HG03045 (cell line): ENCODE measurements around the gene ANO4.
"Not testable (repeated sequence)": the region's sequence is repeated elsewhere in the genome, so short reads cannot be mapped to it uniquely, and the experiment has no call there.

ENCODE experiments used
- ATAC-seq: cut with Tn5 transposase; IDR thresholded peaks from one replicate; pipeline ENCODE4 v1.9.1; 2021; ENCODE audit warnings: mild to moderate bottlenecking, moderate library complexity; ENCODE audit not compliant: unreplicated experiment

Gene ANO4

DNA sequence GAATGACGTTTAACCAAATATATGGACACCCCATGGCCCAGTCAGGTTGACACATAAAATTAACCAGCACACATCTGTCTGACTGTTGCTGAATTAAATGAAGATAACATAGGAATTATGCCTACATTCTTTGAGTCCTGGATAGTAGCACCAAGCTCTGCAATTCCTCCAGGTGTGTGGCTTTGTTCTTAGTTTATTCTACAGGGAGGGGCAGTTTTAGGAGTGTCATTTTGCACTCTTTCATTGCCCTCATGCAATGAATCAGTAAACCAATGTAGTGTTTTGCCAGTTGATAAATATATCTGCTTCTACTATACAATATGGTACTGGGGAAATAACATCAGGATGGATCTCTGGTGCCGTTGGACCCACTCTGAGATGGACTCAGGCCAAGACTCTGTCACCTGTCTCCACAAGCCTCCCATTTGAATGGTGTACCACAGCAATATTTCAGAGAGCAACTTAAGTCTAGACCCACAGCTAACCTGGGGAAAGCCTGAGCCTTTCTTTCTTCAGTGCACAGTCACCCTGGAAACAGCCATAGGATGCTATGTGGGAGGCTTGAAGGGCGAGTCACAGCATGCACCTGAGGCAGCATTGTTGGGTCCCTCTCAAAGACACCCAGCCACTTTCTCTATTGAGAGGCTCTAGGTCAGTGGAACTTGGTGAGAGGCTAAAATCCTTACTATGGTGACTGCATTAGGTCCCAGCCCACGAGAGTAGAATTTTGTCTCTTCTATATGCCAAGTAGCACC lies 73.2 kb downstream of the ANO4 start:
- no peak for ATAC-seq

DNA sequence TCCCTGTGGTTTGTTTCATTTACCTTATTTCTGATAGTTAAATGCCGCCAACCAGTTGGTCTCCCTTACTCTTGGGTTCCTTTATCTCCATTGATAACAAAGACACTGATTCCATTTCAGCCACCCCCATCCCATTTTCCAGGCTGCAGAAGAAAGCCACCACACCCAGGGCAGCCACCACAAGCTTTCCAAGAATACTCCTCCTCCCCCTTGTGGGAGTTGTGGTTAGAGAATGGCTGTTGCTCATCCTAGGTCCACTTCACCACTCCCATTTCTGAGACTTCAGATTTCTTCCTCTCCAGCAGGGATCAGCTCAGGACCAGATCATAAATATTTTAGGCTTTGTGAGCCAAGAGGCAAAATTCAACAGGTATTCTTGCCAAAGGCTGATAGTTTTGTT lies 73.9 kb downstream of the ANO4 start:
- no peak for ATAC-seq

DNA sequence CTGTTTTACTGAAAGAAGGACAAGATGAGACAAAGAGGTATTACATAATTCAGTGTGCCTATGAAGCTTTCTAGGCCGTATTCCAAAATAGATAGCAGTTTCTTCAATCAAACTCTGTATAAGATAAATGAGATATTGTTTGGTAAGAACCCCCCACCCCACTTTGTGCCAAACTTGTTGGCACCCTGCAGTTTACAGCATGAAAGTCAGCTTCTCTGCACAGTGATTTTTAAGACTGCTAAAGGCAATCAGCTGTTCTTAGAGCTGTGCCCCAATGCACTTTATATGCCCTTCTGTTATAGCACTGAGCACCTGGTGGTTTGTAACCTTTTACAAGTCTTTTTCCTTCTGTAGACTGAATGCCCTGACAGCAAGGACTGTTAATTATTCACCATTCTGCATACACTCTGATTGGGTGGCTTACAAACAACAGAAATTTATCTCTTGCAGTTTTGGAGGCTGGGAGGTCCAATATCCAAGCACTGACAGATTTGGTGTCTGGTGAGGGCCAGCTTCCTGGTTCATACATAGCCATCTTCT lies 76.7 kb downstream of the ANO4 start:
- no peak for ATAC-seq

DNA sequence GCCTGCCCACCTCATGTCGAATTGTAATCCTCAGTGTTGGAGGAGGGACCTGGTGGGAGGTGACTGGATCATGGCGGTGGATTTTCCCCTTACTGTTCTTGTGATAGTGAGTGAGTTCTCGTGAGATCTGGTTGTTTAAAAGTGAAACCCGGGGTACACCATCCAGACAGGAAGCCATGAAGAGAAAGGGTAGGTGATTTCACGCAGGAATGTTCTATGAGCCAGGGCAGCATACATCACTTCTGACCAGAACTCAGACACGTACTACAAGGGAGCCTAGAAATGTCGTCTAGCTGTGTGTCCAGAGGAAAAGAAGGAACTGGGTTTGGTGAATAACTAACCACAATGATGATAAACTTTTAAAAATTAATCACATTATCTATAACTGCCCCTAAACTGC lies 80.6 kb downstream of the ANO4 start:
- no peak for ATAC-seq

DNA sequence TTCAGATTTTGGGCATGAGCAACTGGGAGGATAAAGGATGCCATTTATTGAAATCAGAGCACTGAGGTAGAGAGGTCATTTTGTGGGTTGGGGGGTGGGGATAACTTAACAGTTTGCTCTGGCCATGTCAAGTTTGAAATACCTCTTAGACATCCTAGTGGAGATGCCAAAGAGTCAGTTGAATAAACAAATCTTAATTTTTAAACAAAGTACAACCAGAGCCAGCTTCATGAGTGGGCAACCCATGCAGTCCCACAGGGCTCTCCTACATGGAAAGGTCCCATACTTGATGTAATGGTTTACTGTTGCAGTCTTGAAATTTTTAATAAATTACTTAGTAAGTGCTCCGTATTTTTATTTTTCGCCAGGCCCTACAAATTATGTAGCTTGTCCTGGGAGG lies 81.2 kb downstream of the ANO4 start:
- no peak for ATAC-seq

DNA sequence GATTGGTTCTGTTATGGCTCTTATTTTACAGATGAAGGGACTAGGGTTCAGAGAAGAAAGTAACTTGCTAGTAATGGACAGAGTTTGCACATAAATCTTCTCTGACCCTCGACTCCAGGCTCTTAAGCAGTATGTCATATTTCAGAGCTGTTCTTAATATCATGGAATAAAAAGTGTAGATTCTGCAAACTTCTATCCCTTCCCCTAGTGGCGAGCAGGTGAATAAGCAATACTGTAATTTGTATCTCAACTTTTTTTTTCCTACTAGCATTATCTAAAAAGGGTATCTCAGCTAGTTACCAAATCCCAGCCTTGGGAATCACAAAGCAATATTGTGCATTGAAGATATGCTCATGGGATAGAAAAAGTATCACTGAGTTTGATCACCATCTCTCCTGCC lies 83.2 kb downstream of the ANO4 start:
- ATAC-seq: no peak

DNA sequence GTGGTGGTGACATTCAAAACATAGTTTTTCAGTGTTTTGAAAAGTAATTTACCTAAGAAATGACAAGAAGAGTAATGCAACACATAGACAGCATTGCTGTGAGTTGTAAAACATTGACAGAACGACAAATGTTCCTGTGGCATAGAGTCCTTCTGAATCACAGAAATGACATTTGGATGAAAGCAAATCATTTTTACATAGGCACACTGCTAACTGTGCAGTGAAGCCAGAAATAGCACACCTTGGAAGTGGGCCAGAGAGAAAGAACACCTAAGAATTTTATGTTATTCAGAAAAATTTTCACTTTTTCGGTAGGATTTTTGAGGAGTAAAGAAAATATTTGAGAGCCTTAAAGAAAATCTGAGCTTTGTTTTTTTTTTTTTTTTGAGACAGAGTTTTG lies 100.6 kb downstream of the ANO4 start:
- no peak for ATAC-seq

DNA sequence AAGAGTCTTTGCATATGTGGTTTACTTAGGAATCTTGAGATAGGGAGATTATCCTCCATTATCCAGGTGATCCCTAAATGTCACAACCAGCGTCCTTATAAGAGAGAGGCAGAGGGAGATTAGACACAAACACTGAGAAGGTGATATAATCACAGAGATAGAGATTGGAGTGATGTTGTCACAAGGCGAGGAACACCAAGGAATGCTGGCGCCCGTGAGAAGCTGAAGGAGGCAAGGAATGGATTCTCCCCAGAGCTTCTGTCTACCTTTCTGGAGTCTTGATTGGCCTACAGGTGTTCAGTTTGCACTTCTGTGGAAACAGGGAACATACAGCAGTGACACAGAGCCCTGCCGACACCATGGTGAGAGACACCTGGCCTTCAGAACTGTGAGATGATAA lies 101.6 kb downstream of the ANO4 start:
- ATAC-seq: no peak

DNA sequence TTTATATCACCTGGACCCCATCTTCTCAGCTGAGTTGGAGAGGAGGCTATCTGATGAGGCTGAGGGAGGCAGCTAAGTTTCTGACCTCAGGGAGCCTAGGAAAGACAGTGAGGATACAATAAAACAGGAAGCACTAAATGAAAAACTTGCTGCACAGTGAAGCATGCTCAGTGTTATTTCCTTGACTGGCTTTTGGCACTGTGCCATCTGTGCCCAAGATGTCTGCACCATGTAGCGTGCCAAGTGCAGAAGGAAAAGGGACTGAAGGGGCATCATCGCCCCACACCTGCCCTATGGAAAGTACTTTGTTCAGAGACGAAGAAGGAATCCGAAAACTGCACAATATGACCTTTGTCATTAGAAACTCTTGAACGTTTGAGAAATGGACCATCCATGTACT lies 102.7 kb downstream of the ANO4 start:
- no peak for ATAC-seq

DNA sequence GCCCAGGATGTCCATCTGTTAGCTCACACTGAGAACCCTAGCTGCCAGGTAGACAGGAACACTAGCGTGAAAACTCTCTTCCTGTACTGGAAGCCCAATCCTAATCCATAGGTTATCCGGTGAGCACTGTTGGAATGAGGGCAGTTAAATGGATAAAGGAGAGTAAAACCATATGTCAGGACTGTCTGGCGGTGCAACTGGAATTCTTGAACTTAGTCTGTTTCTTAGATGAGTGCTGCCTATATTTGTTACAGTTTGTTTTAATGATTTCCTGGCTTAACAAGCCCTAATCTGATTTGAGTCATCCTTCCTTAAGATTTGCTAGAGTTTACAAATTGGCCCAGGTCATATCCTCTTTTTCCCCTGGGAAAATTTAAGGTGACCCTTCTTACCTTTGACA lies 104.7 kb downstream of the ANO4 start:
- ATAC-seq: no peak

DNA sequence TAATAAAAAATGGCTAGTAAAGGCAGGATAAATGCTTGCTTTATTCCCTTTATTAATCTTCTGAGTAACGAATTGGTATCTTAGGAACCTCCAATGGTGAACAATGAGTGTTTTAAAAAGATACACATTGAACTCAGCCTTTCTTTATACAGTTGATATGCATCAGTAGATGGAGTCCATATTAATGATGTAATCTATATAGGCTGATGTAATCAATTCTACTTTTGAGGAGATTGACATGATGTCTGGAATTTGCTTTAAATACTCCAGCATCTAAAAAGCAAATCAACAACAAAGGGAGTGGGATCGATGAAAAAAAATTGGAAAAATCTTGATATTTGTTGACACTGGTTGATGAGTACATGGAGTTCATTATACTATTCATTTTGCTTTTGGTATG lies 106.2 kb downstream of the ANO4 start:
- no peak for ATAC-seq

DNA sequence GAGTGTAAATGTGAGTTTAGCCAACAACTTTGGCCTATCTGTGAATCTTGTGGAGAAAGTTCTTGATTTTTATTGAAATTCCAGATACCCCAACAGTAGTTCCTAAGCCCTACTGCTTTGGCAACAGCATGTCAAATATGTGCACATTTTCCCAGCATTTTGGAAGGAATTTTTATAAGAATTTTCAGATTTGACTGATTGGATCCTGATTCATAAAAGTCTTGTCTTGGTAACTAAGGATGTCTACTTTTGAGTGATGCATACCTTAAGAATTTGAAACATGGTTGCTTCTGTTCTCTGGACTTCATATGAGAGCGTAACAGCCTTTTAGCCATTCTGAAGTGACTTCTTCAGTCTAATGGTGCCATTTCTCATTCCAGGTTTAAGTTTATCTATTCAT lies 106.7 kb downstream of the ANO4 start:
- no peak for ATAC-seq

DNA sequence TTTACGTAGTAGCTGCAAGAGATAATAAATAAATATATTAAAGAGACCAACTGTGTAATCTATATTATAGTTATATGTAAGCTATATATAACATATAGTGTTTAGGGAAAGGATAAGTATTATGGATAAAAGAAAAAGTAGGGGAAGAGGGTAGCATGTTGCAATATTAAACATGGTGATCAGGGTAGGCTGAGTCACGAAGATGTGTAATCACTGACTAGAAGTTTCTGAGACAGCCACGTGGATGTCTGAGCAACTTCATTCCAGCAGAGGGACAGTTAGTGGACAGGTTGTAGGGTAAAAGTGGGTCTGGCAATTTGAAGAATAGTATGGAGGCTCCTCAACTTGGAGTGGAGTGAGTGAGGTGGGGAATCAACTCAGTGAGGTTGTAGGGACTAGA lies 109.7 kb downstream of the ANO4 start:
- ATAC-seq: no peak

DNA sequence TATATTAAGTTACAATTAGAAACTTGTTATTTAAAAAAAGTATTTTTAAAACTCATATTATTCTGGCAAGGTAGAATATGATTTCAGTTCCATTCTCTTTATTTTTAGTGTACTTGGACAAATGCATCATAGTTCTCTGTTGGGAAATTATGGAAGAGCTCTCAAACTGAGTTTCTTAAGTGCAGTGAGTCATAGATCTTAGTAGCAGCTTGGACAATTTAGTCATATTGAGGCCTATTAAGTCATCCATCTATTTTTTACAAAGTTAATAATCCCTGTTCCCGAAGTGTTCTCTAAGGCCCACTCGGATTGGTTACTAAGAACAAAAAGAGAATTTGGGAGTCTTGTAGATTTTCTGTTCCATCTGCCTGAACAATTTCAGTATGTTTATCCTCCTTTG lies 113.9 kb downstream of the ANO4 start:
- no peak for ATAC-seq

DNA sequence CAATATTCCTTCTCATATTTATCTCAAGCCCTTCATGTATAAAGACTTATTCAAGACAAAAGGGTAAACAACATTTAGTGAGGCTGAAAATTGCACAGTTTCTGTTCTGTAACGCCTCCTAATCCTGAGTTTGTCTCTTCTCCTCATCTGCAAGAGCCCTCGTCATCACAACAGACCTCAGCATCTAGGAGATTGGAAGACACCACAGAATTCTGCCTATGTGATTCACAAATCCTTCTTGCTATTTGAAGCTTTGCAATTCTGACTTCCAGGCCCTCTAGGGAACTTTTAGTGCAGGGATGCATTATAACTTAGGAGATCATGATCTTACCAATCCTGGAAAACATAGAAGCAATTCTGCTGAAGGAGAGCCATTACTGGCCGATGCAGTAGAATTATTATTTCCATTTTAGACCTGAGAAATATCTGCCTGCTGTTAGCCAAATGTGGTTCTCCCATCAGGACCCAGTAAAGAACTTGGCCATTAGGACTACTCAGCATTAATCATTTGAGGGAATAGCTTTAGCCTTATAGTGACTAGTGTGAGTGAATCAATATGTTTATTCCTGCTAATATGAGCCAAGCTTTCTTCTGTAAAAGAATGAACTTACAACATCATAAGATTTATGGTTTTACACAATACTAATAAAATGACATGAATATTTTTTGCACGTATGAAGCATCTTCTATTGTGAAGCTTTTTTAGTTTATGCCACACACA lies 119.5 kb downstream of the ANO4 start:
- ATAC-seq: no peak

DNA sequence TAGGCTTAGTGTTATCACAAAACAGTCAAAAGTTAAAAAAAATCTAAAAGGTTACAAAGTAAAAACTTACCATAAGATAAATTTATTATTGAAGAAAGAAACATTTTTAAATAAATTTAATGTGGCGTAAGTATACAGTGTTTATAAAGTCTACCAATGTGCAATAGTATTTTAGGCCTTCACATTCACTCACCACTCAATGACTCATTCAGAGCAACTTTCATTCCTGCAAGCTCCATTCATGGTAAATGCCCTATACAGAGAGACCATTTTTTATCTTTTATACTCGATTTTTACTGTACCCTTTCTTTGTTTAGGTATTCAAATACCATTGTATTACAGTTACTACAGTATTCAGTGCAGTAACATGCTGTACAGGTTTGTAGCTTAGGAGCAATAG lies 124.5 kb downstream of the ANO4 start:
- no peak for ATAC-seq

DNA sequence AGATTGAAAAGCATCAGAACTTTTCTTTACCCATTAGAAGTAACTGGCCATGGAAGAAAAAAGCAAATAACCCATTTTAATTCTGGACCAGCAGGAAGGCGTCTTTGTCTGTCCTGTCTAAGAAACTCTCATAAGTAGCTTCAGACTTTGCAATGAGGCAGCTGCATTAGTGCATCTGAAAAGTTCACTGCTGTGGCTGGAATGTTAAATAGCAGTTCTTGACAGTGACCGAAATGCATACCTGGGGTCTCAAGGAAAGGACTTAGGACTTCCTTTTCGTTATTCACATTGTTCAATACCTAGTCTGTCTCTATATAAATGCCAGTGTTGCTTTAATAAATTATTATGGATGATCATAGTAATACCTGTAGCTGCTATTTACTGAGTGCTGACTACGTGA lies 125.9 kb downstream of the ANO4 start:
- ATAC-seq: no peak

DNA sequence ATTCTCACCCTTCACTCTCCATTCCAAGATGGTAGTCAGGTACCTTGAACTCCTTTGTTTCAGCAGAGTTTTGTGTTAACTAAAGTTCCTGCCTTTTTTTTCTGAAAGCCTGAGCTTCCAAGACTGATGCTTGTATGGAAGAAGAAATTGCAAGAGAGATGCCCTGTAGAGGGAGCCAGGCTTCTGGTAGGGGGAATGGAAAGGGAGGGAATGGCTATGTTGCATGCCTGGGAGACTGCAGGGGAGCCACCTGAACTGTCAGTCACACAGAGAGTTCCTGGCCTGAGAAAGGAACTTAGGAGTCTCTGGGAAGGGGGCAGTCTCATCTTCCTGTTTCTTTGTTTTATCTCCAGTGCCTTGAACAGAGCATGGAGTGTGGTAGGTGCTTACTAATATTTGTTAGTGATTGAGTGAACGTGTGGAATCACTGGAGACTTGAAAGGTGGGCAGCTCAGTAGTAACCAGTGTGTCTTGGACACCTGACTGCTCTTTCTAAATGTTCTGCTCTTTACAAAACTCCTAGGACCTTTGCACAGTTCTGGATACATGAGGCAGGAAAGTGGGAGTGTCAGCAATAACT lies 132.2 kb downstream of the ANO4 start:
- no peak for ATAC-seq

DNA sequence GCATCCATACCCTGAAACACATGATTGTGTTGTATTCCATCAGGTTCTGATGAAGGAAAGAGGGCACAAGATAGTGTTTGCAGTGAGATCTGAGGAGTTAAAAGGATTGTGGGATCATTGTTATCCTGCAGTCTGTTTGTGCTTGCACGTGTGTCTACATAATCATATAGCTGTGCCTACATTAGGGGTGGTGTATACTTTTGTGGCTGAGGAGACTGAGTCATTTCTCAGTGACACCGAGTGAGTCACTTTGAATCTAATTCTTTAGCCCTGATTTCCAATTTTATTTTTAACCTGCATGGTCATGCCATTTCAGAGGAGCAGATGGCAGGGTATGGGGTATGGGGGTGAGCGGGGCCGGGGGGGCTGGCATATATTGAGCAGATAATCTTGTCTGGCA lies 133.2 kb downstream of the ANO4 start:
- ATAC-seq: no peak

DNA sequence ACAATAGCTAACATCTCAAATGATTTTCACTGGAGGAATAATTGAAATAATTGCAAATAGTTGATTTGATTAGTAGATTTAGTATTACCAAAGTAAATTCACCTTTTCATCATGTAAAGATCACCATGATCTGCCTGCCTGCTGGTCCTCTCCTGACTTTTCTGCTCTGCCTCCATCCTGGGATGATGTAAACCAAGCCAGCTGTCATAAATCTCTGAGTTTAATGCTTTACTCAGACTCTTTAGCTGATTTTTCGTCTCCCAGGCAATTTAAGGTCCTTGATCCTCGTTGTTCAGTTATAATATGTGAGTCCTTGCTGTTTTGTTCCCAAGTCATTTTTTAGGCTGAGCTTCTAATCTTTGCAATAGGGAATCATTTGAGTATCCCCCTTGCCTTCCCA lies 138.0 kb downstream of the ANO4 start:
- ATAC-seq: no peak

DNA sequence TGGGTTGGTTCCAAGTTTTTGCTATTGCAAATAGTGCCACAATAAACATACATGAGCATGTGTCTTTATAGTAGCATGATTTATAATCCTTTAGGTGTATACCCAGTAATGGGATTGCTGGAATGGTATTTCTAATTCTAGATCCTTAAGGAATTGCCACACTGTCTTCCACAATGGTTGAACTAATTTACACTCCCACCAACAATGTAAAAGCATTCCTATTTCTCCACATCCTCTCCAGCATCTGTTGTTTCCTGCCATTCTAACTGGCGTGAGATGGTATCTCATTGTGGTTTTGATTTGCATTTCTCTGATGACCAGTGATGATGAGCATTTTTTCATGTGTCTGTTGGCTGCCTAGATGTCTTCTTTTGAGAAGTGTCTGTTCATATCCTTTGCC lies 139.0 kb downstream of the ANO4 start:
- not testable (repeated sequence) for ATAC-seq

DNA sequence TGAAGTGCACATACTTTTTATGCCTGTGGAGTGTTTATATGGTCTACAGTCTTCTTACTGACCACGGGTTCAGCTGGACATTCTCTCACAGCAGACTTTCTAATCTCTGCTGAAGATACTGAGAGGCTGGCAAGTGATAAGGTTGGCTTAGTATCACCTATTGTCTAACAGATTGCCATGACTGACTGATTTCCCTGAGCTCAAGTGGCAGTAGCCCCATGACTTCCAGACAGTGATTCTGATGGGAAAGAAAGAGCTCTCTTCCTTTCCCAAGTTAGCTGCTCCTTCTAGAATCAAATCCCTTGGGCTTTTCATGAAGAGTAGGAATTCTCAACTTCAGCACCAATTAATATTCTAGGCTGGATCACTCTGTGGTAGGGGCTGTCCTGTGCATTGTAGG lies 141.4 kb downstream of the ANO4 start:
- ATAC-seq: no peak
